ENCODE measurements around the gene RANBP10. TPM values are rescaled to one million over a fixed set of nuclear protein-coding genes. Genes with fewer than 3 reads are reported as not detected.
A peak's percentile ranks its signal among the peaks of the same experiment; 100 is the strongest.

RANBP10 gene
- total and polyA plus RNA-seq, 2 experiments from 2014 or later: 9.0 to 13.6 TPM

DNA sequence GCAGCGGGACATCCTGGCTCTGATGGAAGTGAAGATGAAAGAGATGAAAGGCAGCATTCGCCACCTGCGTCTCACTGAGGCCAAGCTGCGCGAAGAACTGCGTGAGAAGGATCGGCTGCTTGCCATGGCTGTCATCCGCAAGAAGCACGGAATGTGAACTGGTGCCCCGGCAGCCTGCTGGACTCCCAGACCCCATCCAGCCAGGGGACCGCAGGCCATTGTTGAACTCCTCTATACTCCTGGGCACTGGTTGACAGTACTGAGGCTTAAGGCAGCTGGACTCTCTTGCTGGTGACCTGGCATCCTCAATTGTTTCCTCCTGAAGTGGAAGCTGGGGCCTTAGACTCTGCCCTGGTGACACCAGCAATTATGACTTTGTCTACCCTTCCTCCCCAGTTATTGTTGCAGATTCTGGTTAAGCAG lies 37.0 kb upstream of the RANBP10 start:
- Histone ChIP-seq H3K4me3 (peak overlapping the region; percentile 91), H3K9me2 (ENCODE audit: insufficient read depth) (no peaks in the 10 kb centered on the region), H3K27me3 (ENCODE audit: insufficient read depth) (no peaks in the 10 kb centered on the region), H4K20me1 (replicated peaks; ENCODE audit: insufficient read depth) (peaks cover 20% of the 10 kb centered on the region), H3K4me2 (peak overlapping the region; percentile 87), H3K27ac (ENCODE audit: low read depth) (no peak overlapping the region), H3F3A (replicated peaks; ENCODE audit: low read depth) (peaks cover 25% of the 10 kb centered on the region), H3K4me1 (ENCODE audit: insufficient read depth) (peaks cover 35% of the 10 kb centered on the region), H3K79me2 (replicated peaks; ENCODE audit: insufficient read depth) (peaks cover 41% of the 10 kb centered on the region), H2AFZ (no peak overlapping the region), H3K36me3 (ENCODE audit: insufficient read depth) (no peaks in the 10 kb centered on the region)
- no peak for DNase-seq (ENCODE audit: low spot score)
- peak overlapping the region; percentile 80 for H3K4me3 Mint-ChIP-seq
- ATAC-seq: no peak
- no peaks in the 10 kb centered on the region for H3K9me3 Mint-ChIP-seq
- H3K4me1 Mint-ChIP-seq: peaks cover 44% of the 10 kb centered on the region
- H3K27ac Mint-ChIP-seq: no peak overlapping the region
- H3K36me3 Mint-ChIP-seq (ENCODE audit: low read depth): peaks cover 12% of the 10 kb centered on the region
- peaks cover 18% of the 10 kb centered on the region for H3K27me3 Mint-ChIP-seq (ENCODE audit: insufficient read depth, low read depth, poor library complexity)
- TF ChIP-seq CTCF (conservative IDR thresholded peaks at IDR 0.05; ENCODE audit: low read depth in 2 of 2) (no peak), ZNF462 (CRISPR knock-in tag; IDR thresholded peaks at IDR 0.05) (no peak), ZNF331 (CRISPR knock-in tag; IDR thresholded peaks at IDR 0.05; ENCODE audit: low read depth) (no peak), STAT1 (IDR thresholded peaks at IDR 0.05; ENCODE audit: unreplicated experiment) (no peak), EZH2 (IDR thresholded peaks at IDR 0.05; ENCODE audit: low read depth, unreplicated experiment) (no peak), CREB1 (CRISPR knock-in tag; IDR thresholded peaks at IDR 0.05; ENCODE audit: low read depth) (no peak), ZNF114 (CRISPR knock-in tag; IDR thresholded peaks at IDR 0.05) (no peak), POLR2AphosphoS5 (IDR thresholded peaks at IDR 0.05; ENCODE audit: low read depth) (no peak)
- TF ChIP-seq, protein P1, sequence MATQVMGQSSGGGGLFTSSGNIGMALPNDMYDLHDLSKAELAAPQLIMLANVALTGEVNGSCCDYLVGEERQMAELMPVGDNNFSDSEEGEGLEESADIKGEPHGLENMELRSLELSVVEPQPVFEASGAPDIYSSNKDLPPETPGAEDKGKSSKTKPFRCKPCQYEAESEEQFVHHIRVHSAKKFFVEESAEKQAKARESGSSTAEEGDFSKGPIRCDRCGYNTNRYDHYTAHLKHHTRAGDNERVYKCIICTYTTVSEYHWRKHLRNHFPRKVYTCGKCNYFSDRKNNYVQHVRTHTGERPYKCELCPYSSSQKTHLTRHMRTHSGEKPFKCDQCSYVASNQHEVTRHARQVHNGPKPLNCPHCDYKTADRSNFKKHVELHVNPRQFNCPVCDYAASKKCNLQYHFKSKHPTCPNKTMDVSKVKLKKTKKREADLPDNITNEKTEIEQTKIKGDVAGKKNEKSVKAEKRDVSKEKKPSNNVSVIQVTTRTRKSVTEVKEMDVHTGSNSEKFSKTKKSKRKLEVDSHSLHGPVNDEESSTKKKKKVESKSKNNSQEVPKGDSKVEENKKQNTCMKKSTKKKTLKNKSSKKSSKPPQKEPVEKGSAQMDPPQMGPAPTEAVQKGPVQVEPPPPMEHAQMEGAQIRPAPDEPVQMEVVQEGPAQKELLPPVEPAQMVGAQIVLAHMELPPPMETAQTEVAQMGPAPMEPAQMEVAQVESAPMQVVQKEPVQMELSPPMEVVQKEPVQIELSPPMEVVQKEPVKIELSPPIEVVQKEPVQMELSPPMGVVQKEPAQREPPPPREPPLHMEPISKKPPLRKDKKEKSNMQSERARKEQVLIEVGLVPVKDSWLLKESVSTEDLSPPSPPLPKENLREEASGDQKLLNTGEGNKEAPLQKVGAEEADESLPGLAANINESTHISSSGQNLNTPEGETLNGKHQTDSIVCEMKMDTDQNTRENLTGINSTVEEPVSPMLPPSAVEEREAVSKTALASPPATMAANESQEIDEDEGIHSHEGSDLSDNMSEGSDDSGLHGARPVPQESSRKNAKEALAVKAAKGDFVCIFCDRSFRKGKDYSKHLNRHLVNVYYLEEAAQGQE (IDR thresholded peaks at IDR 0.05; ENCODE audit: unreplicated experiment): no peak
- TF ChIP-seq, protein P2, sequence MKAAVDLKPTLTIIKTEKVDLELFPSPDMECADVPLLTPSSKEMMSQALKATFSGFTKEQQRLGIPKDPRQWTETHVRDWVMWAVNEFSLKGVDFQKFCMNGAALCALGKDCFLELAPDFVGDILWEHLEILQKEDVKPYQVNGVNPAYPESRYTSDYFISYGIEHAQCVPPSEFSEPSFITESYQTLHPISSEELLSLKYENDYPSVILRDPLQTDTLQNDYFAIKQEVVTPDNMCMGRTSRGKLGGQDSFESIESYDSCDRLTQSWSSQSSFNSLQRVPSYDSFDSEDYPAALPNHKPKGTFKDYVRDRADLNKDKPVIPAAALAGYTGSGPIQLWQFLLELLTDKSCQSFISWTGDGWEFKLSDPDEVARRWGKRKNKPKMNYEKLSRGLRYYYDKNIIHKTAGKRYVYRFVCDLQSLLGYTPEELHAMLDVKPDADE (IDR thresholded peaks at IDR 0.05): no peak
